H1 (cell line): ENCODE data around the gene SKIC8. TPM values are rescaled to one million over a fixed set of nuclear protein-coding genes. Genes with fewer than 3 reads are reported as not detected.

Source experiments
- CEBPB ChIP-seq: IDR thresholded peaks from 2 replicates; pipeline ENCODE4 v1.6.1; 2012; ENCODE audit warnings: low read depth, low read length
- CHD7 ChIP-seq: fragments of 300-600 bp; sonication (generic); IDR thresholded peaks from 2 replicates; pipeline ENCODE4 v1.7.1; 2012; ENCODE audit warnings: low read length, moderate library complexity, mild to moderate bottlenecking, inconsistent platforms; ENCODE audit not compliant: insufficient replicate concordance
- CTBP2 ChIP-seq: IDR thresholded peaks from 2 replicates; pipeline ENCODE4 v1.7.0; 2011; ENCODE audit warnings: borderline replicate concordance, mild to moderate bottlenecking, moderate library complexity, mixed read lengths, low read length; ENCODE audit not compliant: insufficient read depth, insufficient read length
- FOSL1 ChIP-seq: IDR thresholded peaks from 2 replicates; pipeline ENCODE4 v1.6.1; 2011; ENCODE audit warnings: mild to moderate bottlenecking, low read depth, low read length, moderate library complexity; ENCODE audit not compliant: insufficient read depth
- GABPA ChIP-seq: IDR thresholded peaks from 2 replicates; pipeline ENCODE4 v1.6.1; 2011; ENCODE audit warnings: mild to moderate bottlenecking, low read length, moderate library complexity, borderline replicate concordance; ENCODE audit not compliant: insufficient read depth
- RNF2 ChIP-seq: fragments of 200-900, 300-1000 bp; sonication (generic); IDR thresholded peaks from 2 replicates; pipeline ENCODE4 v1.7.1; 2016; ENCODE audit warnings: borderline replicate concordance, low read depth, mild to moderate bottlenecking, antibody characterized with exemption, low read length; ENCODE audit not compliant: poor library complexity, severe bottlenecking; ENCODE audit errors: missing control alignments
- SP2 ChIP-seq: IDR thresholded peaks from 2 replicates; pipeline ENCODE4 v1.6.1; 2012; ENCODE audit warnings: mild to moderate bottlenecking, low read length, inconsistent platforms
- polyA plus RNA-seq, 7 experiments: library from polyadenylated mRNA; depleted of rRNA in 3 of 7; stranded (reverse) in 5 of 7; unstranded in 2 of 7; fragments of >200 nt in 5 of 7; fragments of 200-250 nt in 2 of 7; gene quantifications; 1 replicate in 5 of 7; 2 replicates in 1 of 7; 4 replicates in 1 of 7; pipeline versions ENCODE4 v1.2.1 to v1.2.3, GENCODE V29; 2011 to 2013; ENCODE audit warnings: missing spikeins in 2 of 7, mixed read lengths in 2 of 7
- total RNA-seq: library from RNA; stranded (reverse); fragmentation: NEBNext Ultra II Directional; extraction: Animal tissue kit (Norgen Biotek cat#: 25700); gene quantifications from 2 replicates; pipeline ENCODE4 v1.2.1, GENCODE V29; 2021

The SKIC8 gene
- total and polyA plus RNA-seq, 2 of the 8 experiments (the other 6 are each of a cell fraction or from before 2014, with no cell fraction given), result 44.2 to 77.7 TPM

DNA sequence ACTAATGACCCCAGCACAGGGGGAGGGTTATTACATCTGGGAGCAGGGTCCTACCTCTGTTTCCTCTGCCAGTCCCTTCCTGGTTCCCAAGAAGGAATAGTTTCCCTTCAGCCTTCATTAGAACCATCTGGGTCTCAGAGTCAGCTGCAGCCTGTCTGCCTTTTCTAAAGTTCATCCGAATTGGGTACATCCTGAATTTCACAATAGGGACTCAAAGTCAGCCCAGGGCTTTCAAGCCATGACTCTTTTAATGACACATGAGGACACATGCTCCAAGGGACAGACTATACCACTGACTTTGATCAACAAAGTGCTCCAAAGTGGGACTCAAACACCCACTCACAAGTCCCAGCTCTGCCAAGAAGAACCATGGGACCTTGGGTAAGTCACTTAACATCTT is 28.1 kb upstream of the SKIC8 start (continued):
- TF ChIP-seq CHD7 (no peak), FOSL1 (no peak), GABPA (no peak), RNF2 (no peak), CTBP2 (no peak), CEBPB (no peak), SP2 (no peak)
